ENCODE measurements around the gene GPRASP3.

GPRASP3 gene

DNA sequence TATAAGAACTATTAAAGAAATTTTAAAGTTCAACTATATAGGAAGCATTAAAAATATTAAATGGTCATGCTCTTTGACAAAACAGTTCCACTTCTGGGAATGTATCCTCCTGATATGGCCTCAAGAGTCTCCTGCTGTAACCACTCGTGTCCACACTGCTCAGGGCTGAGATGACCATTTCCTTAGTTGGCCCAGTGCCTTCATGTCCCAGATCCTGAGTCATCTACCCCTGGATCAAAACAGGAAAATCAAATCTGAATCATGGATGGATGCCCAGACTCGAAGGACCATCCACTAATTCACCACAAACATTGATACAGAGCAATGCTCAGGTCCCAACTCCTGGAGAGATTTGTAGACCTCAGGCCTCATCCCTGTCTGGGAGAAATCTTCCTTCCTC is 44.7 kb downstream of the GPRASP3 start:
- Histone ChIP-seq H3K27ac (peak overlapping the region in 1 of 2 donors; percentile 28), H3K27me3 (no peaks in the 10 kb centered on the region), H3K36me3 (no peaks in the 10 kb centered on the region), H3K4me3 (no peak overlapping the region), H3K9me3 (peaks cover 0 to 3% (median 0%) of the 10 kb centered on the region in 3 donors), H3K4me1 (peaks cover 0 to 10% (median 0%) of the 10 kb centered on the region in 4 donors)
- intact Hi-C loops (cut with DNase I; ENCODE audit: low total_unique reads) = no loop called here
- TF ChIP-seq, protein P1, sequence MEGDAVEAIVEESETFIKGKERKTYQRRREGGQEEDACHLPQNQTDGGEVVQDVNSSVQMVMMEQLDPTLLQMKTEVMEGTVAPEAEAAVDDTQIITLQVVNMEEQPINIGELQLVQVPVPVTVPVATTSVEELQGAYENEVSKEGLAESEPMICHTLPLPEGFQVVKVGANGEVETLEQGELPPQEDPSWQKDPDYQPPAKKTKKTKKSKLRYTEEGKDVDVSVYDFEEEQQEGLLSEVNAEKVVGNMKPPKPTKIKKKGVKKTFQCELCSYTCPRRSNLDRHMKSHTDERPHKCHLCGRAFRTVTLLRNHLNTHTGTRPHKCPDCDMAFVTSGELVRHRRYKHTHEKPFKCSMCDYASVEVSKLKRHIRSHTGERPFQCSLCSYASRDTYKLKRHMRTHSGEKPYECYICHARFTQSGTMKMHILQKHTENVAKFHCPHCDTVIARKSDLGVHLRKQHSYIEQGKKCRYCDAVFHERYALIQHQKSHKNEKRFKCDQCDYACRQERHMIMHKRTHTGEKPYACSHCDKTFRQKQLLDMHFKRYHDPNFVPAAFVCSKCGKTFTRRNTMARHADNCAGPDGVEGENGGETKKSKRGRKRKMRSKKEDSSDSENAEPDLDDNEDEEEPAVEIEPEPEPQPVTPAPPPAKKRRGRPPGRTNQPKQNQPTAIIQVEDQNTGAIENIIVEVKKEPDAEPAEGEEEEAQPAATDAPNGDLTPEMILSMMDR (IDR thresholded peaks at IDR 0.05) = no peak
- DNase-seq = peak in 1 of 2 donors; percentile 23

DNA sequence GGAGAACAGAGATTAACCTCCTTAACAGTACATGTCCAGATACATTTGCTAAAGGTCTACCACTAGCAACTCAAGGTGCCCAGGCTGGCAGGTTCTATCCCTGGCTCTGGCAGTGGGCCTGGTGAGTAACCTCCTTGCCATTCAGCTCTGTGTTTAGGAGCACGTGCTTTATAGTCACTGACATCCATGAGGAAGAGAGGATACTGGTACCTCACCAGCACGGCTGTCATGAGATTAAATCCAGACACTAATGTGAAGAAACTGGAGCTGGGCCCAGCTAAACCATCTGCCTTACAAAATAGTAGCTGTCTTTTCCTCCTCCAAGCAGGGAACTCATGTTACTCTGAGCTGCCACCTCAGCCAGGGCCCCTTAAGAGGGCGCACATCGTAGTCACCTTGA is 45.3 kb downstream of the GPRASP3 start:
- no peak overlapping the region for H3K4me3 ChIP-seq
- no peaks in the 10 kb centered on the region for H3K36me3 ChIP-seq
- DNase-seq = peak in 1 of 2 donors; percentile 64
- peak overlapping the region in 1 of 2 donors; percentile 28 for H3K27ac ChIP-seq
- H3K27me3 ChIP-seq = no peaks in the 10 kb centered on the region
- intact Hi-C loops (cut with DNase I; ENCODE audit: low total_unique reads) = no loop called here
- TF ChIP-seq, protein P1 (IDR thresholded peaks at IDR 0.05) = no peak
- peaks cover 0 to 10% (median 0%) of the 10 kb centered on the region in 4 donors for H3K4me1 ChIP-seq
- H3K9me3 ChIP-seq = peaks cover 0 to 3% (median 0%) of the 10 kb centered on the region in 3 donors

DNA sequence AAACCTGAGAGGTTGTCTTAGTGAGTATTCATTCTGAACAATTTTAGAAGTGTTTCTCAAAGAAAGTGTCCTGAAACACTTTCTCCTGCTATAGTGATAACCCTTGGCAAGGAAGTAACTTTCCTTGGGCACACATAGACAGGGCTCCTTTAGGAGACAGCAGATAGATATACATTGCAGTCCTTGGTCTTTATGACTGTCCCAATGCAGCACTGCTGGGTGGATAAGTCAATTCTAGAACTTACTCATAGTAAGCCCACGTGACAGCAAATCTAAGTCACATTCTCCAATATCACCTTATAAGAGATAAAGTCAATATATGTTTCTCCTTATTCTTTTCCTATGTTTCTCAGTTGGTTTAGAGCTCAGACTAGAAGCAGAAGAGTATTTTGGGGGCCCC is 46.7 kb downstream of the GPRASP3 start:
- H3K4me3 ChIP-seq = no peak overlapping the region
- TF ChIP-seq, protein P1 (IDR thresholded peaks at IDR 0.05) = no peak
- no peak overlapping the region for H3K27ac ChIP-seq
- H3K27me3 ChIP-seq = no peaks in the 10 kb centered on the region
- H3K9me3 ChIP-seq = peaks cover 0 to 3% (median 0%) of the 10 kb centered on the region in 3 donors
- H3K4me1 ChIP-seq = peaks cover 0 to 10% (median 0%) of the 10 kb centered on the region in 4 donors
- no peak for DNase-seq
- H3K36me3 ChIP-seq = no peaks in the 10 kb centered on the region
- intact Hi-C loops (cut with DNase I; ENCODE audit: low total_unique reads) = no loop called here

DNA sequence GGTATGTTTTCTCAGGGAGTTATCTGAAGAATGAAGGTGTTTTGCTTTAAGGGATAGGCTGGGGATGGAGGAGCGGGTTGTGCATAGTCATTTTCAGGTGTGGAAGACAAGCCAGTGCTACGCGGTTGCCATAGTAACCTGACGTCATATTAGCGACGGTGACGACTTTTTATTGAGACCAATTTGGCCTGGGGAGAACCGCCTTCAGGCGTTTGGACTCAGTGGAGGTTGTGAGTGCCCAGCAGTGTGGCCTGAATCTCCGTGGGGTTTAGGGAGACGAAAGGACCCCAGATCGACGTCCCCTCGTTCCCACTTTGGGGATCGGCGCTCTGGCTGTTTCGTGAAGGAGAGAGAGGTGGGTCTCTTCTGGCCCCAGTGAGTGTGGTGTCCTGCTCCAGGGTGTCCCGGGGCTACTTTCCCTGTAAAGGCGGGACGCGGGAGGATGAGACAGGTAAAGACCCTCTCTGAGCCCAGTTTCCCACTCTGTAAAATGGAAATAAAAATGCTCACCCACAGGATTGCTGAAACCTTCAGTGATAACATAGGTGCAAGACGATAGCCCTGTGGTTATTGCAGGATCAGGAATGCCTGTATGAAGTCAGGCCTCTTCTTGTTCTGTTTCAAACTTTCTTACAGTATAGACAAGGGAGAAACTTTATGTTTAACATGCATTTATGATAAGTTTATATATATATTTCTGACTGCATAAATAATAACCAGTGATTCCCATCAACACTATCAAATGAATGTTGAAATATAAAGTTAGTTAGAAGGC is 48.6 kb downstream of the GPRASP3 start:
- Histone ChIP-seq H3K27ac (peak overlapping the region; percentile 41 to 60), H3K4me3 (peak overlapping the region; percentile 58 to 63), H3K4me1 (peaks cover 0 to 10% (median 0%) of the 10 kb centered on the region in 4 donors), H3K9me3 (peaks cover 0 to 3% (median 0%) of the 10 kb centered on the region in 3 donors), H3K27me3 (no peaks in the 10 kb centered on the region), H3K36me3 (no peaks in the 10 kb centered on the region)
- peak; percentile 69 to 76 for DNase-seq
- intact Hi-C loops (cut with DNase I; ENCODE audit: low total_unique reads) = no loop called here
- TF ChIP-seq, protein P1 (IDR thresholded peaks at IDR 0.05) = no peak
